K562 (cell line): ENCODE measurements around the gene PRR7. TPM values are rescaled to one million over a fixed set of nuclear protein-coding genes. Genes with fewer than 3 reads are reported as not detected.
A peak's percentile ranks its signal among the peaks of the same experiment; 100 is the strongest.

Source experiments
- ARNT ChIP-seq, 2 experiments: fragments of 450-650 bp; IDR thresholded peaks; 2 replicates each; pipeline ENCODE4 v1.6.1; 2016; ENCODE audit warnings: mild to moderate bottlenecking in 1 of 2
- FIP1L1 ChIP-seq: fragments of 200-400 bp; formaldehyde crosslinking; IDR thresholded peaks from 2 replicates; pipeline ENCODE4 v1.6.1; 2018; ENCODE audit warnings: mild to moderate bottlenecking, low read depth, low read length; ENCODE audit not compliant: poor library complexity, severe bottlenecking
- FOXP1 ChIP-seq: sonication (generic); formaldehyde crosslinking; IDR thresholded peaks from 2 replicates; pipeline ENCODE4 v1.8.0; 2022; ENCODE audit warnings: mild to moderate bottlenecking, missing genetic modification reagents
- HNRNPK ChIP-seq: fragments of 200-400 bp; formaldehyde crosslinking; IDR thresholded peaks from one replicate; pipeline ENCODE4 v1.6.1; 2018; ENCODE audit warnings: mild to moderate bottlenecking, low read depth, low read length; ENCODE audit not compliant: poor library complexity, severe bottlenecking
- MEF2A ChIP-seq: IDR thresholded peaks from 2 replicates; pipeline ENCODE4 v1.6.1; 2011; ENCODE audit warnings: low read depth, mild to moderate bottlenecking, low read length, moderate library complexity; ENCODE audit not compliant: control insufficient read depth
- PCBP2 ChIP-seq: fragments of 200-400 bp; formaldehyde crosslinking; IDR thresholded peaks from 2 replicates; pipeline ENCODE4 v1.6.1; 2018; ENCODE audit warnings: low read length, low read depth, mild to moderate bottlenecking, moderate library complexity; ENCODE audit not compliant: poor library complexity, severe bottlenecking
- RAD21 ChIP-seq, 2 experiments: fragments of 250-450 bp in 1 of 2; fragments of 450-650 bp in 1 of 2; sonication (Bioruptor Pico) in 1 of 2; formaldehyde crosslinking in 1 of 2; IDR thresholded peaks in 1 of 2; conservative IDR thresholded peaks in 1 of 2; 2 replicates each; pipeline versions ENCODE4 v1.4.0 to v1.8.0; 2020 to 2022; ENCODE audit warnings: mild to moderate bottlenecking in 2 of 2, moderate library complexity in 1 of 2
- RBM17 ChIP-seq: fragments of 200-400 bp; formaldehyde crosslinking; IDR thresholded peaks from 2 replicates; pipeline ENCODE4 v1.6.1; 2017; ENCODE audit warnings: low read depth, mild to moderate bottlenecking, low read length, borderline replicate concordance
- SOX6 ChIP-seq: fragments of 450-650 bp; IDR thresholded peaks from 2 replicates; pipeline ENCODE4 v1.6.1; 2014; ENCODE audit warnings: mild to moderate bottlenecking
- SREBF2 ChIP-seq: sonication (generic); formaldehyde crosslinking; IDR thresholded peaks from 2 replicates; pipeline ENCODE4 v1.4.0; 2020; ENCODE audit warnings: mild to moderate bottlenecking, missing genetic modification reagents
- SUPT5H ChIP-seq: fragments of 450-650 bp; IDR thresholded peaks from 2 replicates; pipeline ENCODE4 v1.6.1; 2016
- YY1 ChIP-seq, 3 experiments: IDR thresholded peaks; 2 replicates each; pipeline ENCODE4 v1.6.1; 2011; ENCODE audit warnings: low read length in 2 of 3, mild to moderate bottlenecking in 2 of 3, moderate library complexity in 2 of 3, borderline replicate concordance in 1 of 3, control low read depth in 1 of 3, low read depth in 1 of 3; ENCODE audit not compliant: insufficient read depth in 3 of 3, insufficient replicate concordance in 2 of 3, control insufficient read depth in 1 of 3, insufficient read length in 1 of 3; ENCODE audit errors: extremely low read depth in 1 of 3
- polyA plus RNA-seq, 8 experiments: library from polyadenylated mRNA; depleted of rRNA in 4 of 8; stranded (reverse) in 5 of 8; unstranded in 3 of 8; fragments of >200 nt; fragmentation: Nextera tagmentation in 2 of 8; fragmentation: Illumina TruSeq in 1 of 8; extraction: Ambion mirVana in 2 of 8; extraction: Trizol in 1 of 8; gene quantifications; 2 replicates each; pipeline versions ENCODE4 v1.2.1 to v1.2.3, GENCODE V29; 2011 to 2014; ENCODE audit warnings: inconsistent platforms in 1 of 8, missing spikeins in 1 of 8
- total RNA-seq, 7 experiments: library from RNA; depleted of rRNA in 6 of 7; stranded (reverse); fragments of >200 nt in 6 of 7; fragmentation: Illumina TruSeq in 2 of 7; extraction: Trizol in 2 of 7; gene quantifications; 2 replicates each; pipeline versions ENCODE4 v1.2.1 to v1.2.3, GENCODE V29; 2011 to 2021; ENCODE audit warnings: low replicate concordance in 1 of 7
- TF ChIP-seq, protein P1 (sequence below): fragments of 450-650 bp; IDR thresholded peaks from 2 replicates; pipeline ENCODE4 v1.6.1; 2016; ENCODE audit warnings: low read depth
- TF ChIP-seq, protein P2 (sequence below), 3 experiments: fragments of 200-800 bp in 1 of 3; fragments of 250-450 bp in 1 of 3; fragments of 450-650 bp in 1 of 3; sonication (Bioruptor Pico) in 1 of 3; sonication (Bioruptor generic) in 1 of 3; formaldehyde crosslinking in 1 of 3; IDR thresholded peaks; 2 replicates each; pipeline versions ENCODE4 v1.6.1 to v1.8.0; 2016 to 2022; ENCODE audit warnings: mild to moderate bottlenecking in 2 of 3, missing genetic modification characterization in 2 of 3, missing compliant biosample characterization in 1 of 3, moderate library complexity in 1 of 3

The PRR7 gene
- total and polyA plus RNA-seq, 9 of the 15 experiments (the other 6 are each of a cell fraction or from before 2014, with no cell fraction given), result 0.80 to 11.3 (median 10.4) TPM; not detected in 4

GRCh38 chr5:177497292-177498012, 50.8 kb downstream of the PRR7 start, which contains the start of gene PDLIM7 (continued):
- TF ChIP-seq, protein P1, sequence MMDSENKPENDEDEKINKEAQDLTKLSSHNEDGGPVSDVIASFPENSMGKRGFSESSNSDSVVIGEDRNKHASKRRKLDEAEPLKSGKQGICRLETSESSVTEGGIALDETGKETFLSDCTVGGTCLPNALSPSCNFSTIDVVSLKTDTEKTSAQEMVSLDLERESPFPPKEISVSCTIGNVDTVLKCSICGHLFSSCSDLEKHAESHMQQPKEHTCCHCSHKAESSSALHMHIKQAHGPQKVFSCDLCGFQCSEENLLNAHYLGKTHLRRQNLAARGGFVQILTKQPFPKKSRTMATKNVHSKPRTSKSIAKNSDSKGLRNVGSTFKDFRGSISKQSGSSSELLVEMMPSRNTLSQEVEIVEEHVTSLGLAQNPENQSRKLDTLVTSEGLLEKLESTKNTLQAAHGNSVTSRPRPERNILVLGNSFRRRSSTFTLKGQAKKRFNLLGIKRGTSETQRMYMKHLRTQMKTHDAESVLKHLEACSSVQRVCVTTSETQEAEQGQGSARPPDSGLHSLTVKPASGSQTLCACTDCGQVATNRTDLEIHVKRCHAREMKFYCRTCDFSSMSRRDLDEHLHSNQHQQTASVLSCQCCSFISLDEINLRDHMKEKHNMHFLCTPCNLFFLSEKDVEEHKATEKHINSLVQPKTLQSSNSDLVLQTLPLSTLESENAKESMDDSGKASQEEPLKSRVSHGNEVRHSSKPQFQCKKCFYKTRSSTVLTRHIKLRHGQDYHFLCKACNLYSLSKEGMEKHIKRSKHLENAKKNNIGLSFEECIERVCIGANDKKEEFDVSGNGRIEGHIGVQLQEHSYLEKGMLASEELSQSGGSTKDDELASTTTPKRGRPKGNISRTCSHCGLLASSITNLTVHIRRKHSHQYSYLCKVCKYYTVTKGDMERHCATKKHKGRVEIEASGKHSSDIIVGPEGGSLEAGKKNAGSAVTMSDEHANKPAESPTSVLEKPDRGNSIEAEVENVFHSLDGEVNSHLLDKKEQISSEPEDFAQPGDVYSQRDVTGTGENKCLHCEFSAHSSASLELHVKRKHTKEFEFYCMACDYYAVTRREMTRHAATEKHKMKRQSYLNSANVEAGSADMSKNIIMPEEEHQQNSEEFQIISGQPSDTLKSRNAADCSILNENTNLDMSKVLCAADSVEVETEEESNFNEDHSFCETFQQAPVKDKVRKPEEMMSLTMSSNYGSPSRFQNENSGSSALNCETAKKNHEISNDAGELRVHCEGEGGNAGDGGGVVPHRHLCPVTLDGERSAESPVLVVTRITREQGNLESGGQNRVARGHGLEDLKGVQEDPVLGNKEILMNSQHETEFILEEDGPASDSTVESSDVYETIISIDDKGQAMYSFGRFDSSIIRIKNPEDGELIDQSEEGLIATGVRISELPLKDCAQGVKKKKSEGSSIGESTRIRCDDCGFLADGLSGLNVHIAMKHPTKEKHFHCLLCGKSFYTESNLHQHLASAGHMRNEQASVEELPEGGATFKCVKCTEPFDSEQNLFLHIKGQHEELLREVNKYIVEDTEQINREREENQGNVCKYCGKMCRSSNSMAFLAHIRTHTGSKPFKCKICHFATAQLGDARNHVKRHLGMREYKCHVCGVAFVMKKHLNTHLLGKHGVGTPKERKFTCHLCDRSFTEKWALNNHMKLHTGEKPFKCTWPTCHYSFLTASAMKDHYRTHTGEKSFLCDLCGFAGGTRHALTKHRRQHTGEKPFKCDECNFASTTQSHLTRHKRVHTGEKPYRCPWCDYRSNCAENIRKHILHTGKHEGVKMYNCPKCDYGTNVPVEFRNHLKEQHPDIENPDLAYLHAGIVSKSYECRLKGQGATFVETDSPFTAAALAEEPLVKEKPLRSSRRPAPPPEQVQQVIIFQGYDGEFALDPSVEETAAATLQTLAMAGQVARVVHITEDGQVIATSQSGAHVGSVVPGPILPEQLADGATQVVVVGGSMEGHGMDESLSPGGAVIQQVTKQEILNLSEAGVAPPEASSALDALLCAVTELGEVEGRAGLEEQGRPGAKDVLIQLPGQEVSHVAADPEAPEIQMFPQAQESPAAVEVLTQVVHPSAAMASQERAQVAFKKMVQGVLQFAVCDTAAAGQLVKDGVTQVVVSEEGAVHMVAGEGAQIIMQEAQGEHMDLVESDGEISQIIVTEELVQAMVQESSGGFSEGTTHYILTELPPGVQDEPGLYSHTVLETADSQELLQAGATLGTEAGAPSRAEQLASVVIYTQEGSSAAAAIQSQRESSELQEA, result no peak
- TF ChIP-seq SUPT5H, result peak; percentile 95
- TF ChIP-seq PCBP2, result no peak
- TF ChIP-seq ARNT (IDR thresholded peaks at IDR 0.05), result no peak
- peak; percentile 27 for TF ChIP-seq FIP1L1
- TF ChIP-seq SOX6, result no peak; the same call in 1 of the 2 replicates
- no peak for TF ChIP-seq HNRNPK
- TF ChIP-seq, protein P2, sequence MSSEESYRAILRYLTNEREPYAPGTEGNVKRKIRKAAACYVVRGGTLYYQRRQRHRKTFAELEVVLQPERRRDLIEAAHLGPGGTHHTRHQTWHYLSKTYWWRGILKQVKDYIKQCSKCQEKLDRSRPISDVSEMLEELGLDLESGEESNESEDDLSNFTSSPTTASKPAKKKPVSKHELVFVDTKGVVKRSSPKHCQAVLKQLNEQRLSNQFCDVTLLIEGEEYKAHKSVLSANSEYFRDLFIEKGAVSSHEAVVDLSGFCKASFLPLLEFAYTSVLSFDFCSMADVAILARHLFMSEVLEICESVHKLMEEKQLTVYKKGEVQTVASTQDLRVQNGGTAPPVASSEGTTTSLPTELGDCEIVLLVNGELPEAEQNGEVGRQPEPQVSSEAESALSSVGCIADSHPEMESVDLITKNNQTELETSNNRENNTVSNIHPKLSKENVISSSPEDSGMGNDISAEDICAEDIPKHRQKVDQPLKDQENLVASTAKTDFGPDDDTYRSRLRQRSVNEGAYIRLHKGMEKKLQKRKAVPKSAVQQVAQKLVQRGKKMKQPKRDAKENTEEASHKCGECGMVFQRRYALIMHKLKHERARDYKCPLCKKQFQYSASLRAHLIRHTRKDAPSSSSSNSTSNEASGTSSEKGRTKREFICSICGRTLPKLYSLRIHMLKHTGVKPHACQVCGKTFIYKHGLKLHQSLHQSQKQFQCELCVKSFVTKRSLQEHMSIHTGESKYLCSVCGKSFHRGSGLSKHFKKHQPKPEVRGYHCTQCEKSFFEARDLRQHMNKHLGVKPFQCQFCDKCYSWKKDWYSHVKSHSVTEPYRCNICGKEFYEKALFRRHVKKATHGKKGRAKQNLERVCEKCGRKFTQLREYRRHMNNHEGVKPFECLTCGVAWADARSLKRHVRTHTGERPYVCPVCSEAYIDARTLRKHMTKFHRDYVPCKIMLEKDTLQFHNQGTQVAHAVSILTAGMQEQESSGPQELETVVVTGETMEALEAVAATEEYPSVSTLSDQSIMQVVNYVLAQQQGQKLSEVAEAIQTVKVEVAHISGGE (CRISPR knock-in tag; IDR thresholded peaks at IDR 0.05), result peak in 1 of 3 experiments; percentile 53; a peak in 1 of 6 replicates
- TF ChIP-seq YY1 (IDR thresholded peaks at IDR 0.05; ENCODE audit: borderline replicate concordance in 1 of 3, control insufficient read depth in 1 of 3, extremely low read depth in 1 of 3, insufficient read depth in 3 of 3, insufficient read length in 1 of 3, insufficient replicate concordance in 2 of 3, low read depth in 1 of 3, low read length in 2 of 3), result peak in 2 of 3 experiments; percentile 13 to 66
- no peak for TF ChIP-seq RBM17
- no peak for TF ChIP-seq SREBF2
- no peak for TF ChIP-seq MEF2A
- TF ChIP-seq RAD21 (CRISPR knock-in tag; conservative IDR thresholded peaks at IDR 0.05 in 1 of 2, IDR thresholded peaks at IDR 0.05 in 1 of 2), result 0 out of 4 replicates have a peak, but pooled peaks of 1 of the 2 experiments have one; percentile 2
- TF ChIP-seq FOXP1 (CRISPR knock-in tag), result 0 out of 2 replicates have a peak, but pooled peaks have one; percentile 77
